H1 (cell line): ENCODE data around the gene DNAH10. TPM values are rescaled to one million over a fixed set of nuclear protein-coding genes. Genes with fewer than 3 reads are reported as not detected.

Experiments used
- EGR1 ChIP-seq: IDR thresholded peaks from 2 replicates; pipeline ENCODE4 v1.6.1; 2011; ENCODE audit warnings: low read depth, low read length, borderline replicate concordance
- EZH2 ChIP-seq: fragments of 200-600 bp; sonication (generic); IDR thresholded peaks from 2 replicates; pipeline ENCODE4 v1.7.1; 2012; ENCODE audit warnings: low read depth, mild to moderate bottlenecking, moderate library complexity, low read length, inconsistent platforms; ENCODE audit not compliant: severe bottlenecking
- TCF12 ChIP-seq: IDR thresholded peaks from 2 replicates; pipeline ENCODE4 v1.6.1; 2011; ENCODE audit warnings: low read depth, mild to moderate bottlenecking, low read length
- polyA plus RNA-seq, 7 experiments: library from polyadenylated mRNA; depleted of rRNA in 3 of 7; stranded (reverse) in 5 of 7; unstranded in 2 of 7; fragments of >200 nt in 5 of 7; fragments of 200-250 nt in 2 of 7; gene quantifications; 1 replicate in 5 of 7; 2 replicates in 1 of 7; 4 replicates in 1 of 7; pipeline versions ENCODE4 v1.2.1 to v1.2.3, GENCODE V29; 2011 to 2013; ENCODE audit warnings: missing spikeins in 2 of 7, mixed read lengths in 2 of 7
- total RNA-seq: library from RNA; stranded (reverse); fragmentation: NEBNext Ultra II Directional; extraction: Animal tissue kit (Norgen Biotek cat#: 25700); gene quantifications from 2 replicates; pipeline ENCODE4 v1.2.1, GENCODE V29; 2021

Gene DNAH10
- total and polyA plus RNA-seq, 2 of the 8 experiments (the other 6 are each of a cell fraction or from before 2014, with no cell fraction given) = 0.02 to 0.24 TPM

DNA sequence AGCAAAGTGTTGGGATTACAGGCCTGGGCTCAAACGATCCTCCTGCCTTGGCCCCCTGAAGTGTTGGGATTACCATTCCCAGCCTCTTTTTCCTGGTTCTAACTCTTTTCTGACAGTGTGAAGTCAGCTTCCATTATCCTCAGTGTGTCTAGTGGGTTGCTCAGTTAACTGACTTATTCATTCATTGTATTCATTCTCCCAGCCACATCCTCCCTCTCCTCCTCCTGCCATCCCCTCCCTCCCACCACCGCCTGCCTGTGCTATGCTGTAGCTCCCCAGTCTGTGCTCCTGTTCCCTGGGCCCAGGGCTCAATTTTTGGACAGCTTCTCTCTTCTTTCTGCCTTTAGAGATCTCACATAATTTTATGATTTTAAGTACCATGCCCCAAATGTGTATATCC lies 30.5 kb upstream of the DNAH10 start (continued):
- TF ChIP-seq EGR1 (no peak), EZH2 (no peak), TCF12 (no peak)
